C4-2B (cell line): ENCODE data around the gene EXPH5.

ENCODE experiments used
- H3K27ac ChIP-seq: fragments of 450-650 bp; 2 replicates; pipeline ENCODE4 v1.5.1; 2017
- CTCF ChIP-seq: fragments of 450-650 bp; conservative IDR thresholded peaks from 2 replicates; pipeline ENCODE4 v1.5.1; 2017; ENCODE audit warnings: mild to moderate bottlenecking
- ZFX ChIP-seq: fragments of 450-650 bp; IDR thresholded peaks from 2 replicates; pipeline ENCODE4 v1.6.1; 2017

Gene EXPH5

DNA sequence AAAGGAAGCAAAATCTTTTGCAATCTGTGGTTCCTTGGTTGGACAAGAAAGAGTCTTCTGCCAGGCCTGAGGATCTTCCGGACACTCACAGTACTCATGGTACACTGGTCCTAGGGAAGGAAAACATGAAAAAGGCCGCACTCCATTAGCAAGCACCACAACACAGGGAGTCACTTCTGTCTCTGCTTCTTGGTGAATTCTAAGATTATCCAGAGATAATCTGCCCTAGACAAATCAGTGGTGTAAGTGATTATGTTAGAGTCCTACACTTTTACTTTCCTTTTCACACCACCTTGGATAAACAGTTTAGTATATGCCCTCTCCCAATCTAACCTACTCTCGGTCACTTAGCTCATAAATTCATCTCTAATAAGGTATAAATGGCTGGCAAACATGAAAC is 107.2 kb downstream of the EXPH5 start:
- no peak overlapping the region for H3K27ac ChIP-seq
- TF ChIP-seq ZFX = no peak
- TF ChIP-seq CTCF = no peak

GRCh38 chr11:108483163-108483562 is 110.4 kb downstream of the EXPH5 start:
- TF ChIP-seq ZFX (no peak), CTCF (no peak)
- no peak overlapping the region for H3K27ac ChIP-seq

DNA sequence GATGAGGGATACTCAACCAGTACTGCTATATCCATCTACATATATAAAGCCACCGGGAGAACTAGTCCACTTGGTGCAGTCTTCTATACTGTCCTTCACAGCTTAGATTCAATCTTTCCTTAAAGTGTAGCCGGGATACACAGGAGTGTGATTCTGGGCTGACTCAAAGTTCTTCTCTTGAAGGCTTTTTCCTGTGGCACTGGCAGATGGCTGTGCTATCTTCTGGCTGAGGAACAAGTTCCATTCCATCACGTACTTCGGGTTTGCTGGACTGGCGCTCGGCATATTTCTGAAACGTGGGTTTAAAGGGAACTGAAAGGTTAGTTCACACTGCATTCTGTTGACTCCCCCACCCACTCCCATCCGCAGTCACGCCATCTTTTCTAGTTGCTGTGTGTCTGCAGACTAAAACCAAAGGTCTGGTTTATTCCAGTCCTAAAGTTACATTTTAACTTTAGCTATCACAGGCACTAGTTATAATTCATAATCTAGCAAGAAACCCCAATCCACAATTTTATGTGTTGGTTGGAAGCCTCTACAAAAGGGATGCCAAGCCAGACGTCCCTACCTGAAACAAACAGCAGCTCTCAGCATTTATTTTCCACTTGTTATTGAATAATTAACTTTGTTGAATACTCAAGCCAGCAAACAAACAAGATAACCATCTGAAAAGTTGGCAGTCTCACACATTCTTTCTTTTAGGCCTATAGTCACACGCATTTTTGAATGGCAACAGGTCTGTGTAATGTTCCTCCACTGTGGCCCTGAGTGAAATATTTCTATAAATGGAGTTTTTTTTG is 118.7 kb downstream of the EXPH5 start:
- peak overlapping the region; percentile 22; the same call in 1 of the 2 replicates for H3K27ac ChIP-seq
- TF ChIP-seq ZFX (no peak), CTCF (no peak)

GRCh38 chr11:108472681-108473080 is 120.9 kb downstream of the EXPH5 start:
- TF ChIP-seq CTCF = no peak
- no peak for TF ChIP-seq ZFX
- H3K27ac ChIP-seq = no peak overlapping the region

DNA sequence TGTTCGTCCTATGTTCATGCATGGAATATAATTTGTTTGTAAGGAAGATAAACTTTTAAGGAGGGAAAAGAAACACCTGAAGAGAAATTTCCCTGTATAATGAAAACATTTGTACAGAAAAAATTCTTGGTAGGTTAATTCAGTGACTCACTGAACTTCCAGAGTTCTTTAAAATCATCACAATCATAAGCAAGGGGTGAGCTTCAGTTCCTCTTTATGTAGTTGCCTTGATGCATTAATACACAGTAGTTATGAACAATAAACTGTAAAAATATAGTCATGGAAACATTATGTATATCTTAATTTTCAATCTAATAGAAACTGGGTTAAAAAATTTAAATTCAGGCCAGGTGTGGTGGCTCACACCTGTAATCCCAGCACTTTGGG is 125.1 kb downstream of the EXPH5 start:
- no peak for TF ChIP-seq CTCF
- no peak overlapping the region for H3K27ac ChIP-seq

DNA sequence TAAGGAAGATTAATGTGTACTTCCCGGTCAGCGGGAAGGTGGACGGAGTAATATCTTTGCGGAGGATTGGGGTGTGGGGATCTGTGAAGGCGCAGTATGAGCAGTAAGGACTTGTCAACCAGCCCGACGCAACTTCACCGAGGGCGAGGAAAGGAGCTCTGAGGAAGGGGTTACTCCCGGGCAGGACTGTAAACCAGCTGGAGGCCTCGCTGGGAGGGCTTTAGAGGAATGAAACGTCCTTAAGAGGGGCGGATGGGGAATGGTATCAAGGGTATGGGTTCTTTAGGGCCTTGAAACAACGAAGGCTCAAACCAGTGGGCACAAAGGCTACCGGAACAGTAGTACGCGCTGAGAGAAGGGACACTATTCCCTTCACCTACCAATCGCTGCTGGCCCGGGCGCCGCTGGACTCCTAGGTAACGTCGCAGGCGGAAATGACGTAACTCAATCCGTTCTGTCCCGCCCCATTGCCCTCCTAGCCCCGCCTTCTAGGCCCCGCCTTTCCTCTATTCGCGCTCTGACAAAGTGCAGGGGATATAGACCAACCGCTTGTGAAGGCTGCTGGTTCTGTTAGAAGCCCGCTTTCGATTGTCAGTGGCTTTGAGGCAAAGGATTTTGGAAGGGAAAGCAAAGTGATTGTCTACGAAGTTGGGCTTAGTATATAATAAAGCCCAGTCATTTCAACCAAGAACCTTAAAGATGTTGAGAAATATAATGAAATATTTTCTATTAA is 126.3 kb downstream of the EXPH5 start, which contains the start of gene C11orf65:
C11orf65 (minus strand) TSS at position 439 of the 733 bp plus-strand sequence. CDS start 5,970 bp downstream, outside the sequence.
- TF ChIP-seq CTCF (no peak), ZFX (peak; percentile 64)

DNA sequence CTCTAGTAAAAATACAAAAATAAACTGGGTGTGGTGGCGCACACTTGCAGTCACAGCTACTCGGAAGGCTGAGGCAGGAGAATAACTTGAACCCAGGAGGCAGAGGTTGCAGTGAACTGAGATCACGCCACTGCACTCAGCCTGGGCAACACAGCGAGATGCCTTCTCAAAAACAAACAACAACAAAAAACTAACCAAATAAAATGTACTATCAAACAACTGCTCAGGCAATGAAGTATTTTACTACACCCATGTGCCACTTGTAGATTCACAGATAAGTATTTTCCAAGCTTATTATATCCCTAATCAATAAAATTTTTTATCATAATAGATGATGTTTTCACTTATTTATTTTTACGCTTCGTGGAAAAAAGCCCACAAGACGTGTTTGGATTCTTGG is 127.2 kb downstream of the EXPH5 start:
- peak overlapping the region; percentile 96 for H3K27ac ChIP-seq
- no peak for TF ChIP-seq CTCF
- TF ChIP-seq ZFX = no peak

More for the DNA sequence above, 126.3 kb downstream of the EXPH5 start, which contains the start of gene C11orf65:
- H3K27ac ChIP-seq = peak within 1 kb of the TSS; percentile 96
